NCI-H748 (cell line): ENCODE results near the gene ARHGAP28.
"Not testable (repeated sequence)": the region's sequence is repeated elsewhere in the genome, so short reads cannot be mapped to it uniquely, and the experiment has no call there.

Source experiments
- DNase-seq: peaks from one replicate; lab custom pipeline; 2025; ENCODE audit not compliant: unreplicated experiment; lab: John Stamatoyannopoulos, UW

Gene ARHGAP28

DNA sequence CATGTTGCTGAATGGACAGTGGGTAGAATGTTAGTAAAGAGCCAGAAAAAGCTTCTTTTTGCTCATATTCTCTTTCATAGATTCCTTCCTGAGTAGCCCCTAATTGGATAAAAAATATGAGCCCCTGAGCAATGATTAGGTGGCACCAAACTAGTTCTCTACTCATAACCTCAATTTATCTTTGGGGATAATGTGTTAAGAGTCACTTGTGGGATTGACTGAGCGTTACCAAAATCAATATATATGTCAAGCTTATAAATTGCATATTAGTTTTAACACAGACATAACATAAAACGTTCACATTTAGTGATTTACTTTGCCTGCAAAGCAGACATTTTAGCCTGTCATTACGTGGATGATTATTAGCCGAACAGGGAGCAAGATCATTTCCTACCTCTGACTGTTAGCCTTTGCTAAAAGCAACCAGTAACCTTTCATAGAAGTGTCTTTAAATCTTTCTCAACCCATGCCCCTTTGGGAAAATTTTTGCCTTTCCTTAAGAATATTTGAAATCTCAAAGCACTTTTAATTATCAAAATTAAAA, 85.4 kb downstream of the ARHGAP28 start:
- no peak for DNase-seq

DNA sequence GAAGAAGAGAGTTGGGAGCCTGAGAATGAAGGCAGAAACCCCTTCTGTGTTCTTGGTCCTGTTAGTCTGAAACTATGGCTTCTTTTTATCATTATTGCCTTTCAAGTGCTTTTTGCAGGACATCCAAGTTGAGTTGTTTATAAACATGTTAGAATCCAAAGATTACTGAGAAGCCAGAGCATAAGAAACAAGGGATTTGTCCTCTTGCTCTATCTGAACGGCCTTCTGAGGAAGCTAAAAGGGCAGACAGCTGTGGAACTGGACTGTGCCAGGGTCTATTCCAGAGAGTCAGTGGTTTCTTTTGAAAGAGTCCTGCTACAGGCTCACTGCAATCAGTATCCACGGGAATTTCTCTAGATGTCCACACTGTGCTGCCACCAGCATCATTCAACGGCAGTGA, 86.6 kb downstream of the ARHGAP28 start:
- no peak for DNase-seq

- no peak for DNase-seq
Observed at GRCh38 chr18:6819332-6819731, 89.8 kb downstream of the ARHGAP28 start.

DNA sequence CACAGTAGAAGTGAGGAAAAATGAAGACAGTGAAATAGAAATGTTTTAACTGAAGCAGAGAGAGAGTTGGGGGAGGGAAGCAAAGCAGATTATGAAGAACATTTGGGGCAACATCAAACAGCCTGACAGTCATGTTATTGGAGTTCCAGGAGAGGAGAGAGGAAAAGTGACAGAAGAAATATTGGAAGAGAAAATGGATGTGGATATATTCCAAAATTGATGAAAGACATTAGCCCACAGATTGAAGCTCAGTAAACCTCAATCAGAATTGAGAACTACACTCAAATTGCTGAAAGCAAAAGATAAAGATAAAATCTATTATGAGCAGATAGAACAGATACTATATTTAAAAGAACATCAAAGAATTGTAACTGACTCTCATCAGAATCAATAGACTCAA, 90.8 kb downstream of the ARHGAP28 start:
- no peak for DNase-seq

GRCh38 chr18:6821356-6821755, 91.8 kb downstream of the ARHGAP28 start:
- no peak for DNase-seq

GRCh38 chr18:6827161-6827560, 97.6 kb downstream of the ARHGAP28 start:
- DNase-seq: not testable (repeated sequence)

- not testable (repeated sequence) for DNase-seq
Observed at GRCh38 chr18:6827566-6827965, 98.0 kb downstream of the ARHGAP28 start.

GRCh38 chr18:6830916-6831315, 101.4 kb downstream of the ARHGAP28 start:
- no peak for DNase-seq

- peak; percentile 29 for DNase-seq
Observed at GRCh38 chr18:6835345-6835744, 105.8 kb downstream of the ARHGAP28 start.

DNA sequence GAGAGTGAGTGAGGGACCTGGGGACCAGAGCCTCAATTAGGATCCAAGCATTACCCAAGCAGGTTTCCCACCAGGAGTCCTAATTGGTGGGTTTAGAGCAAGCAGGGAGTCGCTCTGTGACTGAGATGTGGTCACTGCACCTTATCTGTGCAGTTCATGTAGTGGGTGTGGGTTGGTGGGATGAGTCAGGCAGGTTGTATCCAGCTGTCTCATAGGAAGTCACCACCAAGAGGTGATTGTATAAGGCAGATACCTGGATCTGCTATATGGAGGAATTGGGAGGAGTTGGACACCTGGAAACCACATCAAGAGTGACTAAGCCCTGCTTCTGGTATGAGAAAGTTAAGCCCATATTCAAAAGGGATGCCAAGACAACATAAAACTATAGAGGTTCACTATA, 106.8 kb downstream of the ARHGAP28 start:
- no peak for DNase-seq

GRCh38 chr18:6837904-6838303, 108.4 kb downstream of the ARHGAP28 start:
- no peak for DNase-seq

DNA sequence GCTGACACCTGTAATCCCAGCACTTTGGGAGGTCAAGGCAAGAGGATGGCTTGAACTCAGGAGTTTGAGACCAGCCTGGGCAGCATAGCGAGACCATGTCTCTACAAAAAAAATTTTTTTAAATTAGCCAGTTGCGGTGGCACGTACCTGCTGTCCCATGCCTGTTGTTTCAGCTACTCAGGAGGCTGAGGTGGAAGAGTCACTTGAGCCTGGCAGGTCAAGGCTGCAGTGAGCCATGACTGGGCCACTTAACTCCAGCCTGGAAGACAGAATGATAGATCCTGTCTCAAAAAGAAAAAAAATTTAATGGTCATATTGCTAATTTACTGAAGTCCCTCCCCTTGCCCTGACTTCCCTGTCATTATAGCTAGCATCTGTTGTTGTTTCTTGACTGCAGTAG, 112.6 kb downstream of the ARHGAP28 start:
- no peak for DNase-seq

DNA sequence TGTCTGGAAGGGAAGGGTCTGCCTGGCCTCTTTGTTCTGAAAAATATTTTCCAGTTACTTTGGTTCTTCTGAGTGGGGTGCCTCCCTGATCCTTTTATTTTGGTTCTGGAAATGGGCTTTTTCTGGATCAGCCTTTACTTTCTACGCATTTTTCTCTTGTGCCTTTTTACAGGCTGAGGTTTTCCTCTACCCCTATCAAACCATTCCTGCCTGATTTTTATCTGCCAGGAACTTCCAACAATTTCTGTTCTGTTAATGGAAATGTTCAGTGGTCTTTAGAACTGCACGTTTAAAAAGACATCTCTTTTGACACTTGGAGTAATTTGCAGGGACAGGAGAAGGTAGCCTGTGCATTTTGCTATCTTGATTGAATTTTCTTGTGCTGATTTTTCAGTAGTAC, 113.8 kb downstream of the ARHGAP28 start:
- DNase-seq: no peak

DNA sequence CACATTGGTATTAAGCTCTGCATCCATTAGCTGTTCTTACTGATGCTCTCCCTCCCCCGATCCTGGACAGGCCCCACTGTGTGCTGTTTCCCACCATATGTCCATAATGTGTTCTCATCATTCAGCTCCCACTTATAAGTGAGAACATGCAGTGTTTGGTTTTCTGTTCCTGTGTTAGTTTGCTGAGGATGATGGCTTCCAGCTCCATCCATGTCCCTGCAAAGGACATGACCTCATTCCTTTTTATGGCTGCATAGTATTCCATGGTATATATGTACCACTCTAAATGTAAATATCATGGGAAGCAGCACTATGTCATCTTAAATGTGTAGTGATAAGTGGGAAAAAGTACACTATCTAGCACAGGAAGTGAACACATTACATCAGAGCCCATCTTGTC, 116.0 kb downstream of the ARHGAP28 start:
- DNase-seq: not testable (repeated sequence)

DNA sequence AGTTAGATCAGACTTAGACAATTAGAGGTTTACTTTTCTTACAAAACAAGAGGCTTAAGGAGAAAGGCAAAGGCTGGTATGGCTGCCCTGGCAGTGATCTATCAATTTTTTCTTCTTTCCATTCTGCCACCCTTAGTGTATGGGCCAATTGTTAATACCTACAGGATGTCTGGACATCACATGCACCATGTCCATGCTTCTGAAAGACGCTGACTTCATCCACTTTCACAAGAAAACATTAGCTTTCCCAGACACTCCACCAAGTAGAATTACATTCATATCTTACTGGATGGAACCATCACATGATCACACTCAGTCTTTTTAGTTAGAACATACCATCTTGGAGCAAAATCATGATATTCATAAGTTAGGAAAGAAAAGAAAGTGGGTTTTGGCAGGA, 120.9 kb downstream of the ARHGAP28 start:
- DNase-seq: no peak

DNA sequence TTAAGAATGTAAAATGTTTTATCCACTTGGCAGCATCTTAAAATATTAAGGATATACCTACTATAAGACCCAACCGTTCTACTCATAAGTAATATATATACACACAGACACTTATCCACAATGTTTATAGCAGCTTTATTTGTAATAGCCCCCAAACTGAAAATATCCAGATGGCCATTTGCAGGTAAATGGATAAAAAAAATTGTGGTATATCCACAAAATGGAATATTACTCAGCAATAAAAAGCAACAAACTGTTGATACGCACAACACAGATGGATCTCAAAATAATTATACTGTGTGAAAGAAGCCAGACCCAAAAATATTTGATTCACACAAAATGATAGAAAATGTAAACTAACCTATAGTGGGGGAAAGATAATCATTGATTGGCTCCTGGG, 122.0 kb downstream of the ARHGAP28 start:
- DNase-seq: no peak

GRCh38 chr18:6854811-6855210, 125.3 kb downstream of the ARHGAP28 start:
- DNase-seq: no peak

GRCh38 chr18:6855767-6856166, 126.3 kb downstream of the ARHGAP28 start:
- DNase-seq: no peak

- DNase-seq: peak; percentile 18
Observed at GRCh38 chr18:6857300-6857699, 127.8 kb downstream of the ARHGAP28 start.

DNA sequence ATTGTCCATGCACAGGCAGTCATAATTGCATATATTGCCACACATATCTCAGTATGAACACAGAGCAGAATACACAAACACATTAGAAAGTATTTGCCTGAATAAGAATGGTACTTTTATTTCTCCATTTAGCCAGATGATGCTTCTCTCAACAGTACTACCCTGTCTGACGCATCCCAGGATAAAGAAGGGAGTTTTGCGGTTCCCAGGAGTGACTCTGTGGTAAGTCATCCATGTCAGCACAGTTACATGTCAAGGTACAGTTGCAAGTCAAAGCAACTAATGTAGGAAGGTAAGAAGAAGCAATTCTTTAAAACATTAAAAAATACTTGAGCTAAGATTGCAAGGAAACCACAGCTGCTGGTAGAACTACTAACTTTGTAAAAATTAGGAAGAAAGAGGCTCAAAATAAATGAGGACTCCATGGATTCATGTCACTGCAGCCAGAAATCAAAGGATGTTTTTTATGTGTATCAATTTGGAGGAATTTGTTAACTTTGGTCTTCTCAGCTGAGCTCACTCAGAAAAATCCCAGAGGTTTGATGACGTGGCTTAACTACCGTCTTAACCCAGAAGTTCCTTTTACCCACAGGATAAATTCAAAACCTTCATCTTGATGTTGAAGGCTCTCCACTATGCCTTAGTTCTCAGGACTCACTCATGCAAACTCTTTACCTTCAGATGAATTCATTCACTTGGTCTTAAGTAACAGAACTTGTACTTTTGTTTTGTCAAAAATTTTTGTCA, 130.3 kb downstream of the ARHGAP28 start:
- DNase-seq: no peak

GRCh38 chr18:6860804-6861448, 131.4 kb downstream of the ARHGAP28 start:
- no peak for DNase-seq

DNA sequence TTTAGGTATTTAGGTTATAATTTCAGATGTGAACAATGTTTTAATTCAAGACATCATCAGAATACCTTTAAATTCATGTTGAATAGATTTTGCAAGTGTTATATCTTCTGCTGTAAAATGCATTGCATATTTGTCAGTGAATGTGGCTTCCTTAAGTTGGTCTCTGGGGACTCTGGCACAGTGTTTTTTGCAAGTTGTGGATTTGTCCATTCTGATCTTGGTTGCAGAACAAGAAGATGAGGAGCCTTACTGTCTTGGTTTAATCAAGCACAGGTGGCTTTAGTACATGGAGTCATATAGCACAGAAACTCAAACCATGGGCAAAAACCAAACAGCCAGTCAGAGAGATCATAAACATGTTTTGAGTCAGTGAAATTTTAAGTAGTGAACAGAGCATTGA, 135.7 kb downstream of the ARHGAP28 start:
- no peak for DNase-seq
